ENCODE results near the gene CACNG4.

- no peak for TF ChIP-seq POLR2AphosphoS5 (IDR thresholded peaks at IDR 0.05; ENCODE audit: low read depth, low read length)
- no peak for TF ChIP-seq CTCF (IDR thresholded peaks at IDR 0.05)
- no peak for TF ChIP-seq REST (IDR thresholded peaks at IDR 0.05; ENCODE audit: insufficient read depth in 1 of 2, low read depth in 2 of 2, low read length in 1 of 2)
Measured at GRCh38 chr17:66981983-66982508, 17.5 kb downstream of the CACNG4 start.

All from Panc1 (cell line).